Stimulated activated CD4-positive, alpha-beta T cell treated with anti-CD3 and anti-CD28 coated beads, Interleukin-15, amount 100 ng/mL, for 24 hours (primary cell): ENCODE measurements around the gene ABI2.
A peak's percentile ranks its signal among the peaks of the same experiment; 100 is the strongest.

Experiments used
- DNase-seq: peaks from one replicate; pipeline ENCODE4 v3.0.0-alpha.2; 2020

The ABI2 gene

DNA sequence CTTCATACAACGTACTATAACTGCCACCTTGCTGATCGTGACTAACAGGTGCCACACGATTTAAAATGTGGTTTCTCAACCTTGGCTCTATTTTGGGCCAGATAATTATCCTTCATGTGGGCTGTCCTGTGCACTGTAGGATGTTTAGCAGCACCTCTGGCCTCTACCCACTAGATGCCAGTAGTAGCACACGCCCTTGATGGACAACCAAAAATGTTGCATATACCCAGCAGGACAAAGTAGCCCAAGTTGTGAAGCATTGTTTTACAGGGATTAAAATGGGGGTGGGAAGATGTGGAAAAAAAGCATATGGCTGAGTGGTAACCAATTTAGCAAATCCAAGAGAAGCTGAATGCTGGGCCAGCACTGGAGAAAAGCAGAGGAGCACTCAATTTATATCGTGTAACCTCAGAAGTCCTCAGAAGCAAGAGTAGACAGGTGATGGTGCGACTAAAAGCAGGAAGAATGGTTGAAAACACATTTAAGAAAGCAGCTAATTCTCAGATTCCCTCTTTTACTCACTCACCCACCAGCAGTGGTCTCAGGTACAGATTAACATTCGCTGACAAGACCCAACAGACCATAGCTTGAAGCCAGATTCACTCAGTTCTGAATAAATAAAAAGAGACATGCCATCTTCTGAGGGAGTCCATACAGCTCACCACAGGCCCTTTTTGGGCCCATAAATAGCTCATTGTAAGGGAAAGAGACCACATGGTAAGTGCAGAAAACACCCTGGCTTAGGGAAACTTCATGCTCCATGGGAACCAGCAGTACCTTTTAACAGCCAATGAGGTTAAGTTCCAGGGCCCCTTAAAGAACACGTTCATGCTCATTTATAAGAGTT lies 156.3 kb downstream of the ABI2 start:
- DNase-seq = peak; percentile 43

GRCh38 chr2:203489531-203489930 lies 161.3 kb downstream of the ABI2 start:
- no peak for DNase-seq

DNA sequence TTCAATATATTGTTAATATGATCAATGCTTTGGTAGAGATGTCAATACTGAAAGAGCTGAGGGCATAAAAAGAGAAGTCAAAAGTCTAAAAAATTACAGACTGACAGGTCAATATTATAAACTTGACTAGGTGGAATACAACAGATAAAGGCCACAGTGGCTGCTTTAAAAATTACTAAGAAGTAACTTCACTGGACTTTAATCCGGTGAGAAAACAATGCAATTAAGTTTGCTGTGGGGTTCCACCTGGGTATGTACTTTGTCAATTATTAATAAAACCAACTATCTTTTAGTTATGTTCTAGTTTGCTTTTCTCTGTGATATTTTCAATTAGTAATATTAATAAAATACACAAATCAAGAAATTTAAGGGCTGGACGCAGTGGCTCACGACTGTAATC lies 162.2 kb downstream of the ABI2 start:
- DNase-seq = no peak

- no peak for DNase-seq
Observed at GRCh38 chr2:203492965-203493364, 164.8 kb downstream of the ABI2 start.
